Measurements from ENCODE around the gene C2CD4D.

GRCh38 chr1:151813271-151813977 lies 26.2 kb downstream of the C2CD4D start:
- TF ChIP-seq EZH2 (IDR thresholded peaks at IDR 0.05; ENCODE audit: borderline replicate concordance, low read depth, low read length, severe bottlenecking) (no peak), CTCF (IDR thresholded peaks at IDR 0.05; ENCODE audit: borderline replicate concordance, extremely low read depth, low read length, poor library complexity, severe bottlenecking) (no peak)

Measured in DND-41 (cell line).